MV-4-11 (cell line): ENCODE results near the gene FILIP1L.

Source experiments
- DNase-seq: peaks from one replicate; lab custom pipeline; 2025; lab: John Stamatoyannopoulos, UW

FILIP1L gene

DNA sequence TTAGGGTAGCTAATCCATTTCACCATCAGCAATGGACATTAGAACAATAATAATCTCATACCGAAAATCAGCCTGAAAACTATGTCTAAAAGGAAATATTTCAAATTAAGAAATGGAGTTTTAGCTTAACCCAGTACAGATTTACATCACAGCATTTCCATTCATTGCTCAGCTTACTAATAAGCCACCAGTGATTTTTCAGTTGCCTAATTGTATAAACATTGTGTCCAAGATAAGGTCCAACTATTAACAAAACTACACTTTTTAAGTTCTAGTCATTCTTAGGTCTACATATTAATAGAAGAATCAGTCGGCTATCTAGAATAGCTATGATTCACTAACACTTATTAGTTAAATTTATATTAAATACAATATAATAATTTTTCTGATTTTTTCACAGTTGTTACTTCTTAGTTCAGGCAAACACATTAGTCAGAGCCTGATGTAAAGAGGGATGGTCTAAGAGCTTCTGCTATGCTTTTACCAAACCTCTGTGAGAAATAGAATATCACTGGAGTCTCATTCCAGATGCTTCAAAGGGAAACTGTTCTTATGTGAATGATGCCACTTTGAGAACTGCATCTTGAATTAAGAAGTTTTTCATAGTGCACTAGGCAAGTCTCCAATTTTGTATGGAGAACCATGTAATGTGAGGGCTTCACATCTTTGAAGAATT lies 222.6 kb downstream of the FILIP1L start:
- DNase-seq = no peak

DNA sequence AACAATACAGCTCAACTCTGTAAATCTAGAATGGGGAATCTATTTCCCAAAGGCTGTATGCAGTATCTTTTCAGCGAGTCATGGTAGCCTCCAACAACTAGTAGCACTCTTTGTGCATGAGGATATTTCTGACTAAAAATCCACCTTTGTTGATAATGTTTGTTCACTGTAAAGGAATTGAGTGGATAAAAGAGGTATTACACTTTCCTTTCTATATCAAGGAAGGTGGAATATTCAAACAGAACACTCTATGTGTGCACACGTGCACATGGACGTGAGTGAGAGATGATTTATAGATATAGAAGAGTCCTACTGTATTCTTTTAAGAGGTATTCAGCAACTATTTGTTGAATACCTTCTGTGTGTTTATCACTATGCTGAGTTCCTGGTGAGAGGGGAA lies 228.4 kb downstream of the FILIP1L start:
- DNase-seq = no peak

DNA sequence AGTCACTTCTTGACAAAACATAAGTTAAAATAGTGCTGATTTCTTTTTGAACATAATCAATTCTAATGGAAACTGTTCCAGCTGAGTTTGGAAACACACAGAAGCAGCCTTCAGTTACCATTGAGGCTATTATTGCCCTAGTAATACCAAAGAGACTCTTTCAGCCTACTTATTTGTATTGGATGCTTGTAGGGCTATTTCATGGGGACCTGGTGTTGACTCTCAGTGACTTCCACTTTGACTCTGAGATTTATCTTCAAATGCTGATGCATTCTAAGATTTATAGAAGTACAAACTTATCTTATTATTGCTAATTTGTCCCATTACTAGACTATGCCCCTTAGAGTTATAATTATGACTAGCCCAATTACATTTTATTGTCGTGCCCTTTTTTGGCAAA lies 229.2 kb downstream of the FILIP1L start:
- no peak for DNase-seq

DNA sequence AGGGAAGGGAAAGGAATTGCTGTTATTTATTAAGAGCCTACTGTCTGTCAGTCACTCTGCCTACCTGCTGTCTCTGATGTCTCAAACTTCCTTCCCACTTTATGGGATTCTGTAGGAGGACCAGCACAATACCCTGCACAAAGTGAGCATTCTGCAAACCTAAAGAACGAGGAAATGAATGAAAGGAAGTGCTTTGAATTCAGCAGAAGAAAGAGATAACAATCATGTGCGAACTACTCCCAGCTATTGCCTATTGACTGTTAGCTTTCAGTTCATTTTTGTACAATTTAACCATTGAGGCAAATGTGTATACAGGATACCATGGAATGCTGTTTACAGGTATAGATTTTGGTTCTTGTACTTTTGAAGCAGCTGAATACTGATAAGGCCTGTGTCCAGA lies 229.8 kb downstream of the FILIP1L start:
- DNase-seq = no peak

DNA sequence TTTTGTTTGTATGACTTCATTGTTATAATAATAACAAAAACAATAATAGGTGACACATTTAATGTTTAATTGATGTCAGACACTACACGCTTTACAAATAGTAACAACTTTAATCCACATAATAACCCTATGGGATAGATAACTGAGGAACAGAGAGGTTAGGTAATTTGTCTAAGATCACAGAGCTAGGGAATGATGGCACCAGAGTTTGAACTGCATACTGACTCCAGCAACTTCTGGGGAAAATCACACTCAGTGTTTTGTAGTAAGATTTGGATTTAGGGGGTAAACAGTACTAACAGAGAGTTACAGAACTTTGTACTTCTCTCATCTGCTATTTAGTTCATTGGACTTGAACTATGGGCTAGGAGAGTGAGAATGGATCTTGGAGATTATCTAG lies 230.6 kb downstream of the FILIP1L start:
- DNase-seq = no peak

DNA sequence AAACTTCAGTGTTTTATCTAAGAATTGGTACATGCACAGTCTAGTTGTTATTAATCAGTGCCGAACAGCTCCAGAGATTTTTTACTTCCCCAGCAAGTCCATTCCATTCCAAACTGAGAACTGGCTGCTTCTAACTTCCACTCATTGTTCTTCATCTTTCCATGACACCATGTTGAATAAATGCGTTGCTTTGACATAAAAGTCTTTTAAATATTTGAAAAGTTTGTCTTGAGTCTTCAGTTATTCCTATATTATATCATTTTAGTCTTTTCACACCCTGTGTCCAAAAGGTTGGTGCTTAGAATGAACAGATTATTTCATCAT lies 231.2 kb downstream of the FILIP1L start:
- DNase-seq = no peak

DNA sequence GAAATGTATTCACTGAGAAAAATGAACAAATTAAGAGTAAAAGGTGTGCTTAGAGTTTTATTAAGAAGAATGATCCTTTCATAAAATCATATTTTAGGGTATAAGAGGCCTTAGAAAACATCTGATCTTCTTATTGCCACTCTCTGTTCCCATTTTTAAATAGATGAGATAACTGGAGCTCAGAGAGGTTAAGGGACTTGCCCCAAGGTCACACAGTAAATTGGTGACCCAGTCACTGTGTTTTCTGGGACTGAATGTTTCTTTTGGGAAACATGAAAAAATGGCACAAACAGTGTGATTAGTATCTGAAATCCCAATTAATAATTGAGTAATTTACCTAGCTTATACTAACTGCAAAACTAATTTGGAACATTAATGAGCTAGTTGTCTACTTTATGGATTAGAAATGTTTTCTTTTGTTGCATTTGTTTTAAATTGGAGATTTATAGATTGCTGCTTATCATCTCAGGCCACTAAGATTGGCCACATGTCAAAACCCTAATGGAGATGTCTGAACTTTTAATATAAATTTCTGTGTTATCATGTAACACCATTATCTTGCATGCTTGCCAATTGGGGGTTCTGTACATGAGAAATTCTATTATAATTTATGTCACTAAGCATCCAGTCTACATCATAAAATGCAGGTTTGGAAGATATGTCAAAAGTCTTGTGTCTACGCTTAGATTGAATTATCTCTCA lies 231.7 kb downstream of the FILIP1L start:
- DNase-seq = no peak

DNA sequence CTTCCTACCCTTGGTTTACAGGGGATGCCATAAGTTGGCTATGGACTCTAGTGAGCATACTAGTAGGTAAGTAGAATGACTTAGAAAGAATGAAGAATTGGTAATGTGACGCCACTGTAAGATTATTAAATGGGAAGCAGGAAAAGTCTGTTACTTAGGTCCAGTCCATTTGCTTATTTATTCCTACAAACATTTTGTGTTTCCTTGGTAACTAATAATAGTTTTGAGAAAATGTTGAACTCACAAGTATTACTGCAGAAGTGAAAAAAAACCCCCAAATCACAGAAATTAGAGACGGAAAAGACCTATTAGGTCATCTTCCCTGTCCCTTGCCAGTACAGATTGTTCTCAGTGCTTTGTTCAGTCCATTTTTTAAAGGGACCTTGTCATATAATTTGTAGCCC lies 233.2 kb downstream of the FILIP1L start:
- no peak for DNase-seq

DNA sequence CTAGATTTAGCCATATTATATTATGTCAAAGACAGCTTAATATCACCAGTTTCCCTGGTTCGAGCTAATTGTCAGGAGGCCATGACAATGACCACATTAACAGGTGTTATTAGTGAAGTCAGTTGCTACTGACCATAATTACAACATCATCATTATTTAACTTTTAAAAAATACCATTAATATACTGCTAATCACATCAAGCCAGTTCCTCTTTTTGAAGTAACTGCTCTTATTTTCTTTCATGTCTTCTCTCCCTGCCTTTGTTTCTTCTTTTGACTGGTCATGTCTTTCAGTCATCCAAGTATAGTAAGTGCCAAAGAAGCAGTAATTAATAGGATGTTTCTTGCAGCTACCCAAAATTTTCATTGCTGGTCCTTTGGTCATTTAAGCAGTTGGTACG lies 235.0 kb downstream of the FILIP1L start:
- DNase-seq = no peak

DNA sequence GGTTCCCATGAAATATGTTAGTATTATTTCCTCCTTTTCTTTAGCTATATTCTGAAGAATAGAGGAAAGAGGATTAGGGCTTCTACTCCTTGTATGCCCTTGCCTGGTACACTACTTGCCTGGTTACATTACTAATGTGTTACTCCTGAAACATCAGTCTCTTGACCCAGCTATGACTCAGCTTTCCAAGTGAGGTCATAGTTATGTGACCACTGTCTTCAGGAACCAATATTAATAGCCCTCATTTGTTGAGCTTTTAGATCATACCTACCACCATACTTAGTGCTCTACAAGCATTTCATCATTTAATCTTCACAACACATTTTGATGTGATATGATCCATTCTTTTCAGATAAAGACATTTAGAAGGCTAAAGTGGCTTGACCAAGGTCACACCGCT lies 236.3 kb downstream of the FILIP1L start:
- peak; percentile 48 for DNase-seq

DNA sequence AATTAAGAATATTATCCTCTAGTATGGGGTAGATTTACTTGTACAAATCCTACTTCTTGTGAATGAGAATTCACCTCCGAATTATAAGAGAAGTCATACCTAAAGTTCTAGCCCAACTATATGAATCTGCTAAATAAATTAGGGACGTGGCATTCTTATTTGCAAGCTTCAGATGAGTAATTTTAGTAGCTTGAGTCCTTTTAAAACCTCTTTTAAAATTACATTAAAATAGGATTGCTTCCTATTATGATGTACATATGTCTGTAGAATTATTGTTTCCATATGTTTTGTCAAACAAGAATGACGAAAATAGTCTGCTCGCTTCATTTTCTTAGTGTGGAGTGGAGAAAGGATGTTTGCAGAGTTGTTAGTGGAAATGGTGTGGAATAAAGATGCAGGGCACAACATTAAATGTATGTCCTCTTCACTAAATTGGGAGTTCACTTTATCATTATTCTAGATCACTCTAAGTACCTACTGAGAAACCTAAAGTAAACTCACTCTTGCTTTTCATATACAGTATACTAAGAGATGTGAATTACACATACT lies 237.2 kb downstream of the FILIP1L start:
- DNase-seq = no peak

DNA sequence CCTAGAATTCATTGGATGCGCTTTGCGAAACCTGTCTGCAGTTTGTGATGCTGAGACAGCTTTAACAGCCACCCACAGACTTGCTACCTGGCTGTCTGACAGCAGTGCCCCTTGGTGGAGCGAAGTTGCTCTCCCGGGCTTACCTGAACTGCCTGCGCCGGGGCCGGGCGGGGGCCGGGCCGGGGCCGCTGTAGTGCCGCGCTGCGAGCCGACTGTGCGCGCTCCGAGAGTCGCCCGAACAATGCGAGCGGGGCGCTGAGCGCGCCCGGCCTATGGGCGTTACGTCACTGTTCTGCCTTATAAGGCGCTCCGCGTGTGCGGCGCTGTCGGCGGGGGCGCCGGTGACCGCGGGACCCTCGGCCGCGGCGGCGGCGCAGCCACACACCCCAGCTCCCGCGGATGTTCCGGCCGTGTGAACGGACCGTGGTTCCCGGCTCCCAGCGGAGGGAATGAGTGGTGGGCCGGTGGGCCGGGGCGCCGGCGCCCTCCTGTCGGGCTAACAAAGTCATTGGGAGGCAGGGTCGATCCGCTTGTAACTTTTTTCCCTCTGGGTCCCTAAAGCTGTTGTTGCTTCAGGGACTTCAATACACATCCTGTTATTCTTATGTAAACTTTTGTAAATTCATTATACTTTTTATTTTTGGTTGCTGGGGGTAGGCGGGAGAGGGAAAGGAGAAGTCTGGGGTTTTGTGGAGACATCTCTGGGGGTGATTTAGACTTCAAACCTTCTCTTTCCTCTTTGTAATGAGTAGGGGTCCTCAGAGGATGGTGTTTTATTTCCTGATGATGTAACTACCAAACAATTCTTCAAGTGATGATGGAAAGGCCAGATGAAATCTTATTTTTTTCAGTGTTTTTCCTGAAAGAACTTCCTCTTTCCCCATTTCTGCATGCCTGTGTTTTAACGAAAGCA lies 238.1 kb downstream of the FILIP1L start:
- peak; percentile 28 for DNase-seq

DNA sequence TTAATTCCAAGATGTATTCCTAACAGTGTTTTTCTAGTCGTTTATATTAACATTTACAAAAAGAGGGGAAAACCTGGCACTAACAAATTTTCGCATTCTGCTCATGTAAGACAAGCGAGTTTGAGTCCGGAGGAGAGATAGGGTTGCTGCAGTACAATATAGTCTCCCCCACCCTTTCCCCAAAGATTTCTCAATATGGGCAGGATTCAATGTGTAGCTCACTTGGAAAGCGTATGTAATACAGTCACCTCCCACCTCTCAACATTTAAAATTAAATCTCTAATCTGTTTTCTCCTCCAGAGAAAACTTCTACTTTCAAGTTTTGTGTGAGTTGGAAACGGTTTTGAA lies 238.7 kb downstream of the FILIP1L start:
- no peak for DNase-seq

DNA sequence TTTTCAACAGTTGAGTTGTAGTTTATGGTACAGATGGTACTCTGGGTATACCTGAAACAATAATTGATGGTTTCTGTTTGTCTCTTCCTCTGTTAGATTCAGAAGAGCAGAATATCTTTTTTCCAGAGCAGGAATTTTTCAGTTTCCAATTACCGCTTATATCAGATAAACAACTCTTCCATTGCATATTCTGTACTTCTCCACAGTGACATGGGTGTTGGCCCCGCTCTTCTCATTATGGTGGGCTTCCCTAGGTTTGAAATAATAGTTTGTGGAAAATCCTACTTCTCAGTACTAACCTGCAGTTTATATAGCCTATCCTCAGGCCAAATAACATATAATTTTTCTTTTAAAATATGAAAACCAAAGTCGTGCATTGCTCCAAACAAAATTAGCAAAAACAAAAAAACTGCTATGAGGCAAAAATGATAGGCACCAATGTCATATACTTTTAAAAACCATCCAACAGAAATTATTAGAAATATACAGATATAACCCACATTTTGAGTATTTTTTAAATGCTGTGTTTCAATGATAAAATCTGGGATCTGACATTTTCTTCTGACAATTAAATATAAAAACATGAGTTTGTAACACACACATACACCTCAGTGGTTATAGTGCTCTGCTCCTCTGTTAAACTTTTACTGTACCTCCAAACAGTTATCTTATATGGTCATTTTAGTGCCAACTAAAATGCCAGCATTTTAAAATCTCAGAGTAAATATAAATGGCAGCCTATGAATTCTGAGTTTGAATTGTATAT lies 239.9 kb downstream of the FILIP1L start:
- DNase-seq = no peak

DNA sequence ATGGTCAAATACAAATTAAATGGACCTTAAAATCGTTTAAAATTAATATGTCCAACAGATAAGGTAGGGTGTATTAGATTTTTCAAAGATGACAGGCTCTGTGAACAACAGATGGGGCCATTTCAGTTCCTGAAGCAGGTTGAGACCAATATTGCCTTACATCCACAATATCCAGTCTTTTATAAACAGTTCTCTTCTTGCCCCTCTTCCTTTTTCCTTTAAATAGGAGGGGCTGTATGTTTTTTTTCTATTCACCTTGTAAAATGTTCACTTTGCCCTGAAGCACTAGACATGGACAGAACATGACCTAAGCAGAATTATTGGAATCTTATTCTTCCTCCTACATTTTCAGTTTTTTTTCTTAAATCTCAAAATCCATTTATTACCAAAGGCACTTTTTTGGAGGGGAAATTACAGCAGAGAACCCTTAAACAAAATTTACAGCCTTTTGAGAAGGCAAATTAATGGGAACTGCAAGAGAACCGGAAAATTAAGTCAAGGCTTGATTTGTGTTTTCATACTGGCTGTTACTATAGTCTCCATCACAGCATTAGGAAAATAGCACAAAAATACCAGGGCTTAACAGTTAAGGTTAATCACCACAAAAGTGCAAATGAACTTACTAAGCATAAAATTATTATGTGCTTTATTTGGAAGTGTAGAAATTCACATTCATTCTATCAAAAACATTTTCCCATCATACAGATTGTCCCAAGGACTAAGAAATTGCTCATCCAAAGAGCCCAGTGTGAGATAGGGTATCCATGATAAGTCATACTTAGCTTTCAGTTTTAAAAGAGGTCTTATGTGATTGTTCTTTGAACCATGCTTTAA lies 240.8 kb downstream of the FILIP1L start:
- no peak for DNase-seq

DNA sequence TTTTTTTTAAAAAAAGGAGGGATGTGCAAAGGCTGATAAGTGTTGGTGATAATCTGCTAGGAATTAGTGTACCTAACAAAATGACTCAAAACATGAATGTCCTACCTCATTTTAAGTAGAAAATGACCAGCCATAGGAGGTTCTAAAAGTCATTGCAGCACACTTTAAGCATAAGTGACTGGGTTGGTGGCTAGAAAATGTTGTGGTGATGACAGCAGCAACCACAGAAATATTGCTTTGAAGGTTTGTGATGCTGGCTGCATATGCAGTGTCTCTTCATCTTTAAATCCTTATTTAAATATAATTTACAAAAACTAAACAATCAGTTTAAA lies 241.4 kb downstream of the FILIP1L start:
- no peak for DNase-seq

DNA sequence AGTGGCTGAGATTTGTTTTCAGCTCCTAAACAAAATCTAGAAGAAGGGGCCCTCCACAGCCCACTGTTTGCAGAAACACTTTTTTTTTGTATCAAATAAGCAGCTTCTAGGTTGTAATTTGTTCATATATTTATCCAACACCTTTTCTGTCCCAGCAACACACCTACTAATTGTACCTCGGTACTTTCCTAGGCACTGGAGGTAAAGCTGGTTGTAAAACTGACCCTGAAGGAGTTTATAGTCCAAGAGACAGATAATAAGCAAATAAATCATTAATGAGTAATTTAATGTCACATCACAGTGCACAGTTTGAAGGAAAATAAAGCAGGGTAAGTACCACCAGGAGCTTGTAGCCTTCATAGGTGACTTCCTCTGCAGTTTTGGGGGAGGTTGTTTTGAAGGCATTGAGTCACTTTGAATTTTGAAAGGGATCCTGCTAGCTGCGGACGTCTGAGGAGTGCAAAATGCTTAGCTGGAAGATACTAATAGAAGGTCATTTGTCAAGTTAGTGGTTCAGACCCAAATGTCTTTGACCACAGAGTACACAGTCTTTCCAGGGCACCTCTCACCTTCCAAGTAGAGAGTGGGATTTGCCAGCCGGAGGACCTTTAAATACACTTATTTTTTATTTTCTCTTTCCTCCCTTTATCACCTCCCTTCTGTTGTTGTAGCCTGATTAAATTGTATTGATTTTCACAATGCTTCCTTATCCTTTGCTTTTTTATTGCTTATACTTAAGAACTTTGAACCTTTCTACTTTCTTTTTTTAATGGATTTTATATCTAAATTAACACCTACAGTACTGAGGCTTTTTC lies 242.9 kb downstream of the FILIP1L start:
- DNase-seq = no peak

DNA sequence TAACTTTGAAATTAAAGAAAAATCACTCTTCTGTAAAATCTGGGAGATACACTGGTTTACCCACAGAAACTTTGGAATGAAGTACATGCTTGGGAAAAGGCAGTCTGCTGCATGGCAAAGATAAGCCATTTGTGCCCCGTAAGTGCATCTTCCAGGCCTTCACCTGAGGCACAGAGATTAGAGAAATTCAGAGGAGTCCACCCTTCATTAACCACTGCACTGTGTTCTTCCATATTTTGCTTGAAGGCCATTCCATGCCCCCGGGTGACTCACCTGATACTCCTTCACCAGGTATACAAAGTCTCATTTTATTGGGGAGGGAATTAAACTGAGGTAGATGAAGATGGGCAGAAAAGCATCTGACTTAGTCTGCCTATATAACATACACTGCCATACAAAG lies 243.6 kb downstream of the FILIP1L start:
- no peak for DNase-seq

DNA sequence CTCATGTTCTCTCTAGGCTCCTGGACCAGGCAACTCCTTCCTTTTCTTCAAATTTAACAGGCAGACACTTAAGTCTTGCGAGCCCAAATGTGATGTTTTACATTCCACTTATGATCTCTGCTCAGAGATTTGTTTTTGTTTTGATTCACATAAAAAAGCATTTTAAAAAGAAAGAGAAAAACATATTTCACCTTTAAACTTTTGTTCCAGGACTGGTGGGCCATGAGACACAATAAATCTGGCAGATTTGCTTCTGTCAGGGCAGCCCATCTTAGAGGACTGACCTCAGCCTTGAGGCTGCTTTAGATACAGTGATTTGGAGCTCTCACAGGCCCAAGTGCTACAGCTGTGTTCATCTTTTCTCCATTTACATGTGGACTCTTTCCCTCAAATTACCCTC lies 244.7 kb downstream of the FILIP1L start:
- DNase-seq = no peak

DNA sequence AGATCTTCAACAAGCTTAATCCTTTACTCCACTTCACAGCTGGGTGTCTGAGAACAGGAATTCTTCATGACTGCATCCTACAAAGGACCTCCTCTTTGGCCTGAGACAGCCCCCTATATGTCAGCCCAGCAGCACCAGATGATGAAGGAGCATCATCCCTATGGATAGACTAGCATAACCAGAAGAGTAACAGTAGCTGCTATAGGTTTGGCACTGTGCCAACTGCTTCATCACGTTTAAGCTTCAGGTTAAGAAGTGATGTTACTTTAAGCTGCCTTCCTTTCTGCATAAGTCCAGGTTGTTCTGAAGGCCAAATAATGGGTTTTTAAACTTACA lies 246.0 kb downstream of the FILIP1L start:
- no peak for DNase-seq
